HG03066 (cell line): ENCODE results near the gene CCND1.

Experiments
- ATAC-seq: cut with Tn5 transposase; IDR thresholded peaks from one replicate; pipeline ENCODE4 v1.9.1; 2021; ENCODE audit warnings: low read depth; ENCODE audit not compliant: unreplicated experiment

CCND1 gene

DNA sequence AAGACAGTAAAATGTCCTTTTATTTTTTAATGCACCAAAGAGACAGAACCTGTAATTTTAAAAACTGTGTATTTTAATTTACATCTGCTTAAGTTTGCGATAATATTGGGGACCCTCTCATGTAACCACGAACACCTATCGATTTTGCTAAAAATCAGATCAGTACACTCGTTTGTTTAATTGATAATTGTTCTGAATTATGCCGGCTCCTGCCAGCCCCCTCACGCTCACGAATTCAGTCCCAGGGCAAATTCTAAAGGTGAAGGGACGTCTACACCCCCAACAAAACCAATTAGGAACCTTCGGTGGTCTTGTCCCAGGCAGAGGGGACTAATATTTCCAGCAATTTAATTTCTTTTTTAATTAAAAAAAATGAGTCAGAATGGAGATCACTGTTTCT lies 1.1 kb upstream of the CCND1 start:
- no peak for ATAC-seq

DNA sequence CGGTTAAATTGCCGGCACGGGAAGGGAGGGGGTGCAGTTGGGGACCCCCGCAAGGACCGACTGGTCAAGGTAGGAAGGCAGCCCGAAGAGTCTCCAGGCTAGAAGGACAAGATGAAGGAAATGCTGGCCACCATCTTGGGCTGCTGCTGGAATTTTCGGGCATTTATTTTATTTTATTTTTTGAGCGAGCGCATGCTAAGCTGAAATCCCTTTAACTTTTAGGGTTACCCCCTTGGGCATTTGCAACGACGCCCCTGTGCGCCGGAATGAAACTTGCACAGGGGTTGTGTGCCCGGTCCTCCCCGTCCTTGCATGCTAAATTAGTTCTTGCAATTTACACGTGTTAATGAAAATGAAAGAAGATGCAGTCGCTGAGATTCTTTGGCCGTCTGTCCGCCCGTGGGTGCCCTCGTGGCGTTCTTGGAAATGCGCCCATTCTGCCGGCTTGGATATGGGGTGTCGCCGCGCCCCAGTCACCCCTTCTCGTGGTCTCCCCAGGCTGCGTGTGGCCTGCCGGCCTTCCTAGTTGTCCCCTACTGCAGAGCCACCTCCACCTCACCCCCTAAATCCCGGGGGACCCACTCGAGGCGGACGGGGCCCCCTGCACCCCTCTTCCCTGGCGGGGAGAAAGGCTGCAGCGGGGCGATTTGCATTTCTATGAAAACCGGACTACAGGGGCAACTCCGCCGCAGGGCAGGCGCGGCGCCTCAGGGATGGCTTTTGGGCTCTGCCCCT lies 529 bp upstream of the CCND1 start:
- no peak for ATAC-seq

DNA sequence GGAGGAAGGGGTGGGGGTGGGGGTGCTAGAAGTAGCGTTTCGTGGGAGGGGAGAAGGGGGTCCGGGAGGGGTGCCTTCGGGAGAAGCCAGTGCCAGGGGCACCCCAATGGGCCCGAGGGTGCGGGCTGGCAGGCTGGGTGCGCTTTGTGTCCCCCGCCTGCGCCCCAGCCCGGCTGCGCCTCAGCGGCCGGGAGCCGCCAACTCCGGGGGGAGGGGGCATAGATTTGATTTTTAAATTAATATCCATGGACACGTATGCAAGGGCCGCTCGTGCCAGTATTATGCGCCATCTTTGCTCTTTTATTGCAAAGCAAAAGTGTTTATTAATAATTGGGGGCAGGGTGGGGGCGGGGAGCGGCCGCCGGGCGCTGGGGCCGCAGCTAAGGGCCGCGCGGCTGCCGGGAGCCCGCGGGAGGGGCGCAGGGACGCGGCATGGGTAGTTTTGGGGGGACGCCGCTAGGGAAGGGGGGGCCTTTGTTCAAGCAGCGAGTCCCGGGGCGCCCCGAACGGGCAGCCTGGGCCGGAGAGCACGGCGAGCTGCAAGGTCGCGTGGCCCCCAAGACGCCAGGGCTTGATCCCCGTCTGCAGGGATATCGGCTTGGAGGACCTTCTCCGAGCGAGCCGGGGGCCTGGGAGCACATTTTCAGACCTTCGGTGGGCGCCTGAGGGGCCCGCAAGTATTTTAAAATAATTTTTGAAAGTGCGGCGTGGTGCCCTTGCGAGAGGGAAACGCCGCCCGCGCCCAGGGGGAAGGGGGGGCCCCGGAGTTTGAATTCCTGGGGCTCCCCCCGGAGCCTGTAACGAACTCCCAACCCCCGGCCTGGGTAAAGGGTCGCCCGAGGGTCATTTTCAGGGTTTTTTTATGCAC lies 959 bp downstream of the CCND1 start:
- ATAC-seq, result no peak

DNA sequence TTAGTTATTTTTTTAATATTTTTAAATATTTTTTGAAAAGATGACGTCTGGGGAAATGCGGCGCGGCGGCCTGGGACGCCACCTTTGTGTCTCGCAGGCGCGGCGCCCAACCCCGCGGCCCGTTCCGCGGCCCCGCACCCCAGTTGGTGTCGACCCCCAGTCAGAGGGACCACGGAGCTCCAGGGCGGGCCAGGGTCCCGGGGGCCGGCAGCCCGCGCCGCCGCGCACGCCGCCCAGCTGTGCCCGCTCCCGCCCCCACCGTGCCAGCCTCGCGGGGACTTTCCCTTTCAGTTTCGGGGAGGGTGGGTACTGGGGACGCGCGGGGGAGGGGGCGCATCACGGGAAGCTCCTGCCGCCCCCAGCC lies 1.6 kb downstream of the CCND1 start:
- no peak for ATAC-seq

DNA sequence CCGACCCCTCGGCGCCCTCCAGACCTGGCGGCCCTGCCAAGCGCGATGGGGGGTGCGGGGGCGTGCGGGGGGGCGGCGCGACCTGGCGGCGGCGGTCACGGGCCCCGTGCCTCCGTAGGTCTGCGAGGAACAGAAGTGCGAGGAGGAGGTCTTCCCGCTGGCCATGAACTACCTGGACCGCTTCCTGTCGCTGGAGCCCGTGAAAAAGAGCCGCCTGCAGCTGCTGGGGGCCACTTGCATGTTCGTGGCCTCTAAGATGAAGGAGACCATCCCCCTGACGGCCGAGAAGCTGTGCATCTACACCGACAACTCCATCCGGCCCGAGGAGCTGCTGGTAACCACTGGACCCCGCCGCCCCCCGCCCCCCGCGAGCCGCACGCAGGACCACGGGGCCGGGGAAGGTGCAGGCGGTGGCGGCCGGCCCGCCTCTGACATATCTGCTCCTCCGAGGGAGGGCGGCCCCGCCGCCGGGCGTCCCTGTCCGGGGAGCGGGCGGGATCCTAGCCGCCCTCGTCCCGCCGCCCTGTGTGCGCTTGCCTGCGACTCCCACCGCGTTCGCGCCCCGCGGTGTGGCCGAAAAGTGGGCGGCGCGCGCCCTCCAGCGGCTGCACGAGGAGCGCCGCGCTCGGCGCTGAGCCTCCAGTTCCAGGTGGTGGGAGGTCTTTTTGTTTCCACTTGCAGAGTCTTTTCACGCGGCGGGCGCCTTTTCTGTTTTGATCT lies 2.1 kb downstream of the CCND1 start:
- ATAC-seq, result no peak

DNA sequence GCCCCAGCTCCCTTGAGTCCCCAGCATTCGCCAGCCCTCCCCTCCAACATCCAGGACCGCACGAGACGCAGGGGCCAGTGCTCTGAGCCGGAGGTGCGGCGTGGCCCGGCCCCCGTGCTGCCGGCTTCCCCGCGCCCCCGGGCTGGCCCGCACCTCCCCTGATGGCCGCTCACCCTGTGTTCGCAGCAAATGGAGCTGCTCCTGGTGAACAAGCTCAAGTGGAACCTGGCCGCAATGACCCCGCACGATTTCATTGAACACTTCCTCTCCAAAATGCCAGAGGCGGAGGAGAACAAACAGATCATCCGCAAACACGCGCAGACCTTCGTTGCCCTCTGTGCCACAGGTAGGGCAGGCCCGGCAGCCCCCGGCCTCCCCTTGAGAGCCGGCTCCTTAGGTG lies 2.7 kb downstream of the CCND1 start:
- no peak for ATAC-seq

DNA sequence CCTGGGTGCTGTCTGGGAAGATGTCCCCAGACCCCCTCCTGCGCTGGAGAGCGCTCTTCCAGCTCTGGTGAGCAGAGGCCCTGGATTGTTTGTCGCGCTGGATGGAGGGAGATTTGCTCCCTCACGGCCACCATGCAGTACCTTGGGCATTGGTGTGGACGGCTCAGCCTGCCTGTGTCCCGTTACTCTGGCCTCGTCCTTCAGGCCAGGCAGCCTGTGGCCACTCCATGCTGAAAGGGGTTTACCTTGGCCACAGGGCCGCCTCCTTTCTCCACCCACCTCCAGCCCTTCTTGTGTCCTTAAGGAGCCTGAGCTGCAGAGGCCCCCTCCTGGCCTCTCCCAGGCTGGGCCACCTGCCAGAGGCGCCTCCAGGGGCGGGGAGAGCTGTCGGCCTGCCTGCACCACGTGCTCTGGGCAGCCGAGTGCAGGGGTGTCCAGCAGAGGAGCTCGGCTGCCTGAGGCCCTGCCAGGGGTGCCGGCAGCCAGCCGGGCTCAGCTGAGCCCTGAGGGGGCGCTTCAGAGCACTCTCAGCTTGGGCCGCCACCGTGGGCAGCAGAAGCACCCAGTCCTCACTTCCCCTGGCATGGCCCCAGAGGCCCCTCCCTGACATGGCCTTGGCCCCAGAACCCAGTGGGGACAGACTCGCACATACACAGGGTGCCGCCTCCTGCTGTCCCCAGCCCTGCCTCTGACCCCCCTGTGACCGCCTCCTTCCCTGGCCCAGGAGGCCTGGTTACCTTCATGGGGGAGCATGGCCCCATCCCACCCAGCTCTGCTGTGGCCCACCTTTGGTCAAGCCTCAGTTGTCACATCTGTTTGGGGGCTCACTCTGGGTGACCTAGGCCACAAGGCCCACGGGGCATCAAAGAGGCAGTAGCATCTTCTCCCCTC lies 3.4 kb downstream of the CCND1 start:
- ATAC-seq, result no peak

DNA sequence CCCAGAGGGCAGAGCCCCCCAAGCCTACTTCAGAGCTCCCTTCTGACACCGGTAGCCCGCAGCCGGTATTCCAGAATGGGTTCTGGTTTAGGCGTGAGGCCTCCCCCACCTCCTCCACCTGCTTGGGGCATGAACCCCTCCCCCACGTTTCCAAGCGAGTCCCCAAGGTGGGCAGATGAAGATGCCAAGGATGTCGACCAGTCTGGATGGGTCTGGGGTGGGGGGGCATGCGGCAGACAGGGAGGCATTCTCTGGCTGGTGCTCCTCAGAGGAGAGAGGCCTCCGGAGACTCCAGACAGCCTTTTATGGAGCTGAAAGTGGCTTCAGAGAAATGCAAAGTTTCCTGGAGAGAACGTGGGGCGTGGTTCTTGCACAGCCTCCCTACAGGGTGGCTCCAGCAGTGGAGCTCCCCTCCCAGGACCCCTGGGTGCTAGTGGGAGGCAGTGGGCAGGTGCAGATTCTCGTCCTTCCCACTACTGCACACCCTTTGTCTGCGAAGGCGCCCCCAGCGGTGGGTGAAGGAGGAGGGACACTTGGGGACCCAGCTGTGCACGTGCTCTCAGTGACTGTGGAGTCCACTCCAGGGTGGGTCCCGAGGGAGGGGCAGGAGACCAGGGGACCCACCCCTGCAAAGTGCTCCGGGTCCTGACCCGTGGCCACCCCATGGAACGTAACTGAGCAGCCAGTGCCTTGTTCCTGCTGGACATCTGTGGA lies 4.2 kb downstream of the CCND1 start:
- ATAC-seq, result no peak

DNA sequence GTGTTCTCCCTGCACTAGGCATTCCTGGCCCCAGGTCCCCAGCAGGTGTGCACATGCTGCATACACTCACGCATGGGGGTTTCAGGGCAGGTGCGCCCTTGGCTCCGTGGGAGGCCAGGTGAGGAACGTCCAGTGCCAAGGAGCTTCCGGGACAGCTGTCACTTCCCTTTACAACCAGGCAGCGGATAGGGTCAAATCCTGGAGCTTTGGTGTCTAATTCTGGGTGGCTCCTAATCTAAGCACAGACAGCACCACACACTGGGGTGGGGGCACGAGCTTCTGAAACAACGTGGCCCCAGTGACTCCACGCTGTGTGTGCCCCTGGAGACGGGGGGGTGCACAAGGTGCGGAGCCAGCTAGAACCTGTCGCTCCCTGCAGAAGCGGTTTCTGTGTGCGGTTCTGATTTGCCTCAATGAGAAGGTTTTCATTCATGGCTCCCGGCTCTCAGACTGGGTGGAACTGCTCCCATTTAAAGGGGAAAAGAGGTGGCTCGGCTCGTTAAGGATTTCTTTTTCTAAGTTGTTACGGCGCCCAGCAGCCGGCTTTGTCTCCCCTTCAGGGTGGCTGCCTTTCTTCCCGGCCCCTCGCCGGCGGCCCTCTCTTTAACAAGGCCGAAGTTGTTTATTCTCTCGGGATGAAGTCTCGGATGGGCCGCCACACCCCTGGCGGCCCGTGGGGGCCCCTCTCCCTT lies 5.0 kb downstream of the CCND1 start:
- ATAC-seq, result no peak

DNA sequence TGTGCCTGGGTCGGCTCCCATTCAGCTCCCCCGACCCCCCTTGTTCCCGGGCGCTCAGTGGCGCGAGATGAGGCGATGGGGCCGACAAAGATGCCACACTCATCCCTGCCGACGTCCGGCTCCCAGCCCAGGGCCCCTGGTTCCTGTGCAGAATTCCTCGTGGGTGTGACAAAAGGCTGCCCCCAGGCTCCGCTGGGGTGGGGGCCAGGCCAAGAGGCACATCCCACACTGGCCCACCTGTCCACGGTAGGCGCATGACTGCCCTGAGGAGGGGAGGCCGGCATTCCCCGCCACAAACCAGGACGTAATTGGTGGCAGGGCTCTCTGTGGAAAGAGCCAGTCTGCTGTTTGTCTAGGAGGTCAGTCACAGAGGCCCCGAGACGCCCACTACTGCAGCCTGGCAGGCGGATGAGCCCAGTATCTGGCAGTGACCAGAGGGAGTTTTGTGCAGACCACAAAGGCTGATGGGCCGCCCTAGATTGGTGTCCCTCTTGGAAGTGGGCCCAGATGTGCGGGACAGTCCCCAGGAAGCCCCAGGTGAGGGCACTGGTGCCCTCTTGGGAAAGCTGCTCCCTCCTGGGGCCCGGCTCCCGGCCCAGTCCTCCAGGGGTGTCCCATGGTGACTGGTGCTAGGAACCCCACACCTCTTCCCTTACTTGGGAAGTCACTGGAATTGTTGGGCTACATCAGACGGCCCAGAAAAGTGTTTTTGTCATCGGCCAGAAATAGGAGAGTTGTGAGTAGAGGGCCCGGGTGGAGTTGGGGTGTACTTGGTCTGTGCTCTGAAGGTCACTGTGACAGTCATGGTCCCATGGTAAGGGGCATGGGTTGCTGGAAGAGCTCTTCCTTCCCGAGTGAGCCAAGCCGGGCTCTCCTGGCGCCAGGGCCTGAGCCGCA lies 5.8 kb downstream of the CCND1 start:
- no peak for ATAC-seq

DNA sequence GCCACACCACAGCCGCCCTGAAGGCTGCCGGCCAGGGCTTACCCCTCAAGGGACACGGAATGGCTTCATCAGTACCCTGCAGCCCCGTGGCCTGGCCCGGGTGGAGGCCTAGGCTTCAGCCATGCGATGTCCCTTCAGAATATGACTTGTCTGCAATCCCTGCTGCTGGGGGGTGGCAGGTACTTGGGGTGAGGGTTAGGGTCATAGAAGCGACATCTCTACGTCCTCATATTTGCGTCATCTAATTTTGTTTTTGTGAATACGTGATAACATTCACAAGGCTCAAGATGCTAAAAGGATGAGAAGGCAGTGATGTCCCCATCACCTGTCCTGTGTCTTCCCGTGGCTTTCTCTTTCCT lies 6.4 kb downstream of the CCND1 start:
- no peak for ATAC-seq

DNA sequence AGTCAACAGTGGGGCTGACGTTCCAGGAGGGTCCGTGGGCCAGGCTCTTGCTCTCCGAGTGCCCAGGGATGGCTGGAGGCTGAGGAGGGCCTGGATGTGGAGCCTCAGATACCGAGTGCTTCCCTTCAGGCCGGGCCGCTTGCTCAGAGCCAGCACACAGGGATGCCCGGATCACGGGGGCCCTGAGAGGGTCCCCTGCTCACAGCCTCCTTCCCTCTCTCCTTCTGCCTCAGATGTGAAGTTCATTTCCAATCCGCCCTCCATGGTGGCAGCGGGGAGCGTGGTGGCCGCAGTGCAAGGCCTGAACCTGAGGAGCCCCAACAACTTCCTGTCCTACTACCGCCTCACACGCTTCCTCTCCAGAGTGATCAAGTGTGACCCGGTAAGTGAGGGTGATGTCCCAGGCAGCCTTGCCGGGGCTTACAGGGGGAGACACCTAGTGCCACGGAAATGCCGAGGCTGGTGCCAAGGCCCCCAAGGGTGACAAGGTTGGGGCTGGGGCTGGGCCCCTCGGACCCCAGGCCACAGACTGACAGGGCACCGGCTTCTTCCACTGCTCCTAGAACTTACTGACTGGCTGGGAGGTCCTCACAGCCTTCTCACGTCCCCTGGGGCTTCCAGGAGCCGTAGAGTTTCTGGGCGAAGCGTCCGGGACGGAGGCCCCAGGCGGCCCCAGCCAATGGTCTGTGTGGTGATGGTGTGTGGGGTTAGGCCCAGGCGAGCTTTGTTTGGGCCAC lies 7.0 kb downstream of the CCND1 start:
- no peak for ATAC-seq

DNA sequence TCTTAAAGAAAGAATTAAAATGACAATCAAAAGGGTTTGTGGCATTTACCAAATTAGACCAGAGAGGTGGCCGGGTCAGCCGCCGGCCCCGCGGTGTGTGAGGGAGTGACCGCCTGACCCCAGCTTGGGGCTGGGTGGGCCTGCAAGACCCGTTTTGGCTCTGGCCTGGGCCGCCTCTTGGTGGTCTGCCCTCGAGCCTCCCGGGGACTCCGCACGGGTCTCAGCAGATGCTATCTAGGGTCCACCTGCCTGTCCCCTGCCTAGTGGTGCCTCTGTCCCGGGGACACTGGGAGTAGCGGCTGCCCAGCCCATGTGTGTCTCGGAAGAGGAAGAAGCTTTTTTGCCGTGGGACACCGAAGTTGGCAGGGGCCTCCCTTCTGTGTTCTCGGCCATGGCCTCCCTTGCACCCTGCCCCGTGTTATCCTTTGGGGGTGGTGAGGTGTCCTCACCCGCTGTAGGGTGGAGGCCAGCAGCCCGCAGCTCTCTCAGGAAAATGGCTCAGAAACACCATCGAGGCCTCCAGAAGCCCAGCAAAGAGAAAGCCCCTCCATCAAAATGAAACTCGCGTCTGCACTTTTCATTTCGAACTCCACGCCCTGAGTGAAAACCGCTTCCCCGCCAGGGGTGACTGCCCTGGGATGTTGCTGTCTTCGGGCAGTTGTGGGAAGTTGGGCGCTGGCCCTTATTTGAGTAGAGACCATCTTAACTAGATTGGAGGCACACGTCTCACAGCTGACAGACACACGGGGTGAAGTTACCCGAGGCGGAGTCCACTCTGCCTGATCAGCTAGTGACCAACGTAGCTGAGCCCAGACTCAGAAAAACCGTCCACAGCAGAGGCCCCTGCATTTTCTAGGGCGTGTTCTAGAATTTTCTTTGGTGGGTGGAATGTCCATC lies 8.0 kb downstream of the CCND1 start:
- no peak for ATAC-seq

DNA sequence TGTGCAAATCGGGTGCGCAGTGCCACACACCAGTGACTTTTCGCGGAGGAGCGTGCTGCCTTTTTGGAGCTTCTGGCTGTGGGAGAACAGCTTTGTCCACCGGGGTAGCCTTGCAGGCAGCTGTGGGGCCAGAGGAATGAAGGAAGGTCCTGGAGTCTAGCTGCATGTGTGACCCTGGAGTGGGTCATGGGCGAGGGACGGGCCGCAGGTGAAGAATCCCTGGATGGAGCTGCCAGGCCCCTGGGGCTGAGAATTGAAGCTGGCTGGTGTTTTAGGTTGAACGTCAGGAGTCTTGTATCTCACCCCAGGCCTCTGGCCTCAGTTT lies 8.6 kb downstream of the CCND1 start:
- ATAC-seq, result no peak

DNA sequence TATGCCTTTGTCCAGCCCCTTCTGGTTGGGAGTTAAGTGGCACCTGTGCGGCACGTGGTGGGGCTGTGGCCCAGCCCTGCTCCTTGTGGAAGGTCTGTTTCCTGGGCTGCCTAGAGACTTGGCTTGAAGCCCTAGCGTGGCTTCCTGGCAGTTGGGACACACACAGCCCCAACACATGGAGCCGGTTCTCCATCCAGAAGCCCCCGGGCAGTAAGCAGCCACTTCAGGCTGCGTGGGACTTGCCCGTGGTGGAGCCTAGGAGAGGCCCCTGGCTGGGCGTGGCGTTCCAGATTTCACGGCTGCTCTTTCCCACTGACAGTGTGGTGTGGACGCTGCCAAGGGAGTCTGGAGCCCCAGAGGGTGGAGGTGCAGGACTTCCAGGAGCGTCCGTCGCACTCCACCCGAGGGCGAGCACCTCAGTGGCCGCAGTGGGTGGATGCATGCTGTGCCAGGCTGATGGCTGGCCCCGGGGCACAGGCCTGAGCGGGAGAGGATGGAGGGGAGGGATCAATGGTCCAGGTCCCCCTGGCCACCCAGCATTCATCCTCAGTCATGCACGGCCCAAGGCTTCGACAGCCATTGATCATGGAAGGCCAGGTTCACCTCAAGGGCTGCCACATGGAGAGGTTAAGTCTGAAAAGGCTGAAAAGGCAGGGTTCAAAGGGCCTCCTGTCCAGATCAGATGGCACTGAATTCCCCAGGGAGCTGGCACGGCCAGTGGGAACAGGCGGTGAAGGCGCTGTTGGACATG lies 9.3 kb downstream of the CCND1 start:
- ATAC-seq, result no peak

DNA sequence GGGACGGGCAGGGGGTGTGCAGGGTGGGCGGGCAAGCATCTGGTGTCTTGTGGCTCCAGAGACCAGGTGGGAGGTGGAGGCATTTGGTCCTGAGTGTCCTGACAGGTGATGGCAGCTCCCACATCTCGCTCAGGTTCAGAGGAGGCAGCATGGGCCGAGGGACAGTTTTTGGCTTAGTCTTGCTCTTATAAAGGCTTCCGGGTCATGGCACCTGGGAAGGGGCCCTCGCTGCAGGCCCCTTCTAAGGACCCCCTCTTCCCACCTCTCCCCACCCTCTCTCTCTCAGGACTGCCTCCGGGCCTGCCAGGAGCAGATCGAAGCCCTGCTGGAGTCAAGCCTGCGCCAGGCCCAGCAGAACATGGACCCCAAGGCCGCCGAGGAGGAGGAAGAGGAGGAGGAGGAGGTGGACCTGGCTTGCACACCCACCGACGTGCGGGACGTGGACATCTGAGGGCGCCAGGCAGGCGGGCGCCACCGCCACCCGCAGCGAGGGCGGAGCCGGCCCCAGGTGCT lies 9.9 kb downstream of the CCND1 start:
- no peak for ATAC-seq
